HG03064 (cell line): Measurements from ENCODE around the gene HINFP.
"Not testable (repeated sequence)": the region's sequence is repeated elsewhere in the genome, so short reads cannot be mapped to it uniquely, and the experiment has no call there.

Experiments
- ATAC-seq: cut with Tn5 transposase; IDR thresholded peaks from one replicate; pipeline ENCODE4 v1.9.1; 2021; ENCODE audit warnings: low read depth; ENCODE audit not compliant: unreplicated experiment

HINFP gene

DNA sequence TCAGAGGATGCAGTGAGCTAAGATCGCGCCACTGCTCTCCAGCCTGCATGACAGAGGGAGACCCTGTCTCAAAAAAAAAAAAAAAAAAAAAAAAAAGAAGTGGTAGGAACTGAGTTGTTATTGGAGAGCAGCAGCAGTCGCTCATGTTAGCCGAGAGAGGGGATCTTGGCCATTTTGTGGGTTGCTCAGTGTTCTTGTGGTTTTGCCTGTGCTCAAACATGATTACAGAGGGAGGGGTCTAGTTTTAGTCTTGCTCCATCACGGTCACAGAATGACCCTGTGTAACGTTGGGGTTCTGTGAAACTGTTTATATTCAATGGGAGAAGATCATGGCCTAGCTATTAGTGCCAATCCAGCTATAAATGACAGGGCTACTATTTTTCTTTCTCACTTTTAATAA is 21.7 kb upstream of the HINFP start:
- ATAC-seq: no peak

DNA sequence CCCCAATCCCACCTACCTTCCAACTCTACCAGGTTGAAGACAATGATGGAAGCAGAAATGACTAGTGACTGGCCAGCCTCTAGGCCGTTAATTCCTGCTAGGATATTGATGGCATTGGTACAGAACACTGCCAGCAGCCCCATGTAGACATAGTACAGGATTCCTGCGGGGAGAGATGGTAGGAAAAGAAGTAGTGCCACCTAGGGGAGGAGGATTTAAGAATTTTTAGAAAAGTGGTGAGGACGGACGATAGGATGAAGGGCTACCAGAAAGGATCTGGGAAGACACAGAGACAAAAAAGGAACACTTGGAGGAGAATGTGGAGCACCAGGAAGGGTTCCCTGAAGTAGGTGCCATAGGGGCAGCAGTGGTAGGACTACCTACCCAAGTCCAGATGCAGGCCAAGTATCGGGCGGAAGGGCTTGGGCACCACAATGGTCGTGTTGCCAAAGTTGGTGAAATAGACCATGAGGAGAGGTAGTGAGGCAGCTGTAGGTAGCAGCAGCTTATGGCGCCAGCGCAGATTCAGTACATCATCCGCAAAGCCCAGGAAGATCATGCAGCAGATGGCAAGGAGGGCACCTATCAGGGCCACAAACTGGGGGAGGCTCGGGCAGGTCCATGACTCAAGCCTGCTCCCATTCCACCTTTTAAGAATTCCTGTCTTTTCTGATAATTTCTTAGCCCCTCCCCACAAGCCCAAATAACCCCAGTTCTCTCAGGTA is 21.0 kb upstream of the HINFP start:
- ATAC-seq: no peak

DNA sequence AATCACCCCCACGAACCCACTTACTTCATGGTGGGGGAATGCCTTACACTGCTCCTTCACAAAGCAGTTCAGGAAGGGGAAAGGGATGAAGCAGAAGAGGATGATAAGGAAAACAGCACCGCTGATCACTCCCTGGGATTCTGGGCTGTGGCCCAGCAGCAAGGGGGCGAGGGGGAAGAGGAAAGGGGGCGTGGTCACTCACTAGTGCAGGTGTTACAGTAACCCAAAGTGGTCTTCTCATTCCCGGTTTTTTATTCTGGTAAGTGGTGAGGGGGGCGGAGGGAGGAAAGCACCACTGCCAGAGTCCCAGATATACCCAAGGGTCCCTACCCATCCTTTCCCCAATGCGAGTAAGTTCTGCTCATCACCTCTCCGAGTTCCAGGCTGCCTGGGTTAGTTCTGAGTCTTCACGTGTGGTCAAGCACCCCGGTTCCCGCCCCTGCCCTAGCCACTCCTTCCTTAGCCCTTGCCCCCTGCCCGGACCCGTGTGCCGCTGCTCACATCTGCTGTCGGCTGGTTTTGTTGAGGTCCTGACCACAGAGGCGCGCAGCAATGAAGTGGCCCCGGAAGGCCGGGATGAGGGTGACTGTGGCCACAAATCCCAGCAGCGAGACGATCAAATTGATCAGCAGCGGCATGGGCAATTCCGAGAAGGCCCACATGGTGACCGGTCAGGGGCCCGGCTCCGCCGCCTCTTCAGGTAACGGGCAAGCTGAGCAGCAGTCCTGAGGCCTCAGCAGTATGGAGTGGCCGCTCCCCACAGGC is 20.2 kb upstream of the HINFP start:
- peak; percentile 8 for ATAC-seq

DNA sequence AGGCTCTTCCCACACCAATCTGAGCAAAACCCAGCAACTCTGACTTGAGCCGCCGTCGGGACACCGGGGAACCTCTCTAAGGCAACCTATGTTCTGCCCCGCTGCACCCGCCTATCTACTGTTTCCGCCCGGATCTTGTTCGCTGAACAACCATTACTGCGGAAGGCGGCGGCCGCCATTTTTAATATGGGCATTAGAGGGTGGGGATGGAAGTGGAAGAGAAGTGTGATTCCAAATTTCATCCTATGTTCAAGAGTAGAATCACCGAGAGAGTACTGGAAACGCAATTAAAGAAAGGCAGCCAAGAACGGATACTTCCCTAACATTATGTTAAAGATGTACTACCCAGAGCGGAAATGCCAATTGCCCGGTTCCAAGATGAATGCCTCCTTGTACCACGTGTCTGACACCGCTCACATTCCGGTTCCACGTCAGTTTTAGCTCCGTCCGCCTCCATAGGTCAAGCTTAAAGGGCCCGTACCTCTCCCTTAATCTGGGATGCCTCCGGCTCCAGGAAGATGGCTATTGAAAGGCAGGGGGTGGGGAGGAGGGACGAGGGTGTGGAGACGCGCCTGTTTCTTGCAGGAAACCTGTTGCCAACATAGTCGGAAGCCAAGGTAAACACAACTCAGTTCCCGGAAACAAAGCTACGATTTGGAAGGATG is 19.5 kb upstream of the HINFP start, which contains the start of gene DPAGT1:
Gene DPAGT1, minus strand, starts transcription at position 95 of the 665 bp plus-strand sequence. CDS start 198 bp downstream, outside the sequence.
- ATAC-seq: peak; percentile 70

DNA sequence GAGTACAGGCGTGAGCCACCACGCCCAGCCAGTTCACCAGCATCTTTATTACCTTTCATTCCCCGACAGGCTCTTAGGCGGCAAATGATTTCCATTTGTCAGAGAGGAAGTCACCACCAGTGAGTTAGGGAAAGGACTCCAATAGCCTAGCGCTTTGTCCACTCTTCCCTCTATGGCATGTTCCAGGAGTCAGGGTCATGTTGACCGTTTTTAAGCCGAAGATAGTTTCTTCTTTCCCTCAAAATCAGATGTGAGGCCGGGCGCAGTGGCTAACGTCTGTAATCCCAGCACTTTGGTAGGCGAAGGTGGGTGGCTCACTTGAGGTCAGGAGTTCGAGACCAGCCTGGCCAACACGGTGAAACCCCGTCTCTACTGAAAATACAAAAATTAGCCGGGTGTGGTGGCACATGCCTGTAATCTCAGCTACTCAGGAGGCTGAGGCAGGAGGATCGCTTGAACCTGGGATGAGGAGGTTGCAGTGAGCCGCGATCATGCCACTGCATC is 18.2 kb upstream of the HINFP start:
- not testable (repeated sequence) for ATAC-seq

DNA sequence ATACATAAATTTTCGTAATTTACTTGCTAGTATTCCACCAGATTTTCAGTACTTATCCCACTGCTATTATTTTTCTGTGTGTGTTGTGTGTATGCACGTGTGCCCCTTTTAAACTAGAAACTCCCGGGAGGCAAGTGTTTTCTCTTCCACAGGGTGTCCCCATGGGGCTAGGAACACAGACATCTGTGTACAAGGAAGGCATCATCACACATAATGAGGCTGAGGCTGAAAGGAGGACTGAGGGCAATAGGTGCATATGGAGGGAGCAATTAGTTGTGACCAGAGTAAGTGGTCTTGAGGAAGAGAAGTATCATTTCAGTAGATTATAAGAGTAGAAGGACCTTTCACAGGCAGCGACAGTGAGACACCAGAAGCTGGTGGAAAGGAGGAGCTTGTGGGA is 17.6 kb upstream of the HINFP start:
- no peak for ATAC-seq

DNA sequence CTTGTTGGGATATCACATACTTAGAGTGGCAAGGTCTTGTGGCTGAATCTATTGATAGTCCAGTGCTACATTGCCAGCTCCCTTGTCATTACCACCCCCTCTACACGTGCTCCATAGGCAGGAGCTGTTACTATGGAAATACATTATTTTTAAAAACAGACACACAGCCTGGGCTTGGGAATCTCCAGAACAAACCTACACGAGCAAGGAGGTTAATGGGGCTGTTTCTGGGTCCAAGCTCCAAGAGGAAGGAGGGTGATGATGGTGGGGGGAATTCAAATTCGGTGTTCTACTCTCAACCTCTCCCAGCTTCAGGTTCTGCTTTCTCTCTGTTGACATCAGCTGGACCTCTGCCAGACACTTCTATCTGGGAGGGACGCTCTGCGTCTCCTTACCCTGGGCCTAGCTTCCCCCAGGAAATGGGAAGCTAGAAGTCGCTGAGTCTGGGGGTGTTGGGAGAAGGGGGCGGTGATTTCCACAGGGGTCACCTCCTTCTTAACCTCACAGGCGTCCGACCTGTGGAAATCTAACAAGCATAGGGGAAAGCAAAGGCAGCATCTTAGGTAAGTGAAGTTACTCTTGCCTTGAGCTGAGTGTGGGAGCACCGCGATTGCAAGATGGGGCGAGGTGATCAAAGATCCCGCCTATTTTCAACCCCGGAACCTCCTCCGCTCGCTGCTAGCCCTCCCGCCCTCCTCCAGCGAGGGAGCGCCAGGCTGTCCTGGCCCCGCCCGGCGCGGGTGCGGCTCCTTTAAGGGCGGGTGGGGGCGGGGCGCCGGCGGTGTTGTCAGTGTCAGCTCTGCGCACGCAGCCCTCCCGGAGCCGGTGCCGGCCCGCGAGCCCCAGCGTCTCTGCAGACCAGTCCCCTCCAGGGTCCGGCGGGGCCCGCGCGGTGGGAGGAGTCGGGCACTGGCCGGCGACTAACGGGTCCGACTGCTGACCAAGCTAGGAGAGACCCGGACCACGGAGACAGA is 14.5 kb upstream of the HINFP start, which contains the start of gene C2CD2L:
Gene C2CD2L, plus strand, starts transcription at position 781 of the 974 bp plus-strand sequence. CDS start 398 bp downstream, outside the sequence.
- peak; percentile 66 for ATAC-seq

DNA sequence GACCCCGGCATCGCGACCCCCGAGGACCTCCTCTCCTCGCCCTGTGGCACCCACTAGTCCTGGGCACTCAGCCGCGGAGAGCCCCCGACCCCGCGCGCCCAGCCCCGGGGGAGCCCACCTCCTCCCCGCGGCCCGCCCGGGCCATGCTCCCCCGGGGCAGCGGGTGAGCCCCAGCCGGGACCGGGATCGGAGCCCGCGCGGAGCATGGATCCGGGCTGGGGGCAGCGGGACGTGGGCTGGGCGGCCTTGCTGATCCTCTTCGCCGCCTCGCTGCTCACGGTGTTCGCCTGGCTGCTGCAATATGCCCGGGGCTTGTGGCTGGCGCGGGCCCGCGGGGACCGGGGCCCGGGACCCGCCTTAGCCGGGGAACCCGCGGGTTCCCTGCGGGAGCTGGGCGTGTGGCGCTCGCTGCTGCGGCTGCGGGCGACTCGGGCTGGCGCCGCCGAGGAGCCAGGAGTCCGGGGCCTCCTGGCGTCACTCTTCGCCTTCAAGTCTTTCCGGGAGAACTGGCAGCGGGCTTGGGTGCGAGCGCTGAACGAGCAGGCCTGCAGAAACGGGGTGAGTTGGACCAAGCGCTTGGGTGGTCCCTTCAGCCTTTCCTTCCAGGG is 13.7 kb upstream of the HINFP start:
- peak; percentile 24 for ATAC-seq

DNA sequence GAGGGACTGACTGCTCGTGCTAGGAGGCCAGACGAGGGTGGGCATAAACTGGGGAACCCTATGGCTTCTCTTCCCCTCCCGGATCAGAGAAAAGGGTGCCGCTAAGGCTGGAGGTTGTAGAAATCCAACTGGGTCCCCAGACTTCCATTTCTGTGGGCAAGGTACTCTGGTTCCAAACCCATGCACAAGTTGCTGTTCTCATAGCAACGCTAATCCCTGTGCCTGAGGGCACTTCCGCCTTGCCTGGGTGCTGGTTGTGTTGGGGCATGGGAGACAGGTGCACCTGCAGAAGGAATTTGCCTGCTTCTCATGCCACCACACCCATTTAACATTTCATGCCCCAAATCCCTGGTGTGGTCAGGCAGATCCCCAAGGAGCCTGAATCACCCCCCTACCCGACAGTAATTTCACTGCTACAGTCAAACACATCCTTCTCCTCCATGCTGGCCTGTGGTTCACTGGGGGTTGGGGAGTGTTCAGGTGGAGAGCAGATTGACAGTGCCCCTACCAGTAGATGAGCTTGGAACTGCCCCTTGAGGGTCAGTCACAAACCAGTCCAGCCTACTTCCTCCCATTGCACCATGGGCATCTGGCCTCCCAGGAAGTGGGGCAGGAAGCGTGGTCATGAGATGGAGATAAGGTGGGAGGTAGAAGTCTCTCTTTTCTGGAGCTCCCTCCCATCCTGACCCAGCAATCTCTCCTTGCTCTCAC is 13.1 kb upstream of the HINFP start:
- no peak for ATAC-seq

DNA sequence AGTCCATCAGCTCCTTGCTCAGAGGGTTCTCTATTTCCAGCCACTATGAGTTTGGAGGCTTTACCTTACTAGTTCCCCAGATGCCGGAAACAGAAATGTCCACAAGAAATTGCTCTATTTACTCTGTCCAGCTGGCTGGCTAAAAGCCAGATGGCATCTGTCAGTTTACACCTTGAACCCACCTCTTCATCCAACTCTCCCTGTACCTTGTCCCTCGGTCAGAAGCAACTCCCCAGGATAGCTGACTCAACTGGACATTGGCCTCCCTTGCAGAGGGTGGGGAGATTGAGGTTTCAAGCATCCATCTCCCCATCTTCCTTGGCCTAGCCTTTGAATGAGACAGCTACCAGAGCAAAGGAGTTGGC is 12.5 kb upstream of the HINFP start:
- no peak for ATAC-seq

DNA sequence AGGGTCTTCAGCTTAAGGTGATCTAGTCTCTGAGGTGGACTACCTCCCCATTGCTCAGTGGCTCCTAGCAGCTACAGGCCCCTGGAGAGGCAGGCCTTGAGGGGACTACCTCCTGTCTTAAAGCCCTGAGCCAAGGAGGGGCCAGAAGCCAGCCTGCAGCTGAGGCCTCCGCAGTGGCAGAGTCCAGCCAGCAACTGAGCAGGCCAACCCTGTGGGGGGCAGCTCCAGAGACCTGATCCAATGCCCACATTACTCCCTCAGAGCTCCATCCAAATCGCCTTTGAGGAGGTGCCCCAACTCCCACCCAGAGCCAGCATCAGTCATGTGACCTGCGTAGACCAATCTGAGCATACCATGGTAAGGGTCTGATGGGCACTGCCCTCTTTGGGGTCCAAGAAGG is 11.5 kb upstream of the HINFP start:
- ATAC-seq: no peak

DNA sequence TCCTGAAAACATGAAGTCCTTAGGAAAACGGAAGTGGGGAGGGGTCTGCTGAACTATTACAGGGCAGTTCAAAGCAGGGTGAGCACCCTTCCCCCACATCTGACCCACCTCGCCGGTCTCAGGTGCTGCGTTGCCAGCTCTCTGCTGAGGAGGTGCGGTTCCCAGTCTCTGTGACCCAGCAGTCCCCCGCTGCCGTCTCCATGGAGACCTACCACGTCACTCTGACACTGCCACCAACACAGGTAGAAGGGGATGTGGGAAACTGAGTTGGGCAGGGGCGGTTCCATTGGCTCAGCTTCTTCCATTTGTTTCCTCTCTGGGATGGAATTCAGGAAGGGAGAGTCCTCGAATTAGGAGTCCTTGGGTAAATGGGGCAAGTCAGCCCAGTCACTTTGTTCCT is 10.9 kb upstream of the HINFP start:
- ATAC-seq: no peak

DNA sequence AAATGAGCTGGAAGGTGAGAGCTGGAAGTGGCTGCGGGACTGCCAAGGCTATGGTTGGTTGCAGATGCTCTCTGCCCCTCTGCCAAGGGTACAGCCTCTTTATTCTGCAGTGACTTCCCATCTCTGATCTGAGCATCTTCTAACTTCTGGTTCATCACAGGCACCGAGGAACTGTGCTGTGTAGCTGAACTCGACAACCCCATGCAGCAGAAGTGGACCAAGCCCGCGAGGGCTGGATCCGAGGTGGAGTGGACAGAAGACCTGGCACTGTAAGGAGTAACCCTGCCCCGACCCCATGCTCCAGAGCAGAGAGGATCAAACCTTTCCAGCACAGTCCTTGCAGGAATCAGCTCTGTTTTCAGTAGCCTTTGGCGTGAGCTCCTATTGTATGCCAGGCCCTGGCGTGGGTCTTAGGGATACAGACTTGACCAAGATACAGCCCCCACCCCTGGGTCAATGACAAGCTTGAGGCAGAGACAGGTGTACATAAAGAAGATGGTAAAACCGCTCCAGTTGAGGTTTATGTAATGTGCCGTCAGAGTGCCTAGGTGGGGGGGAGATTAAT is 9.9 kb upstream of the HINFP start:
- ATAC-seq: no peak

DNA sequence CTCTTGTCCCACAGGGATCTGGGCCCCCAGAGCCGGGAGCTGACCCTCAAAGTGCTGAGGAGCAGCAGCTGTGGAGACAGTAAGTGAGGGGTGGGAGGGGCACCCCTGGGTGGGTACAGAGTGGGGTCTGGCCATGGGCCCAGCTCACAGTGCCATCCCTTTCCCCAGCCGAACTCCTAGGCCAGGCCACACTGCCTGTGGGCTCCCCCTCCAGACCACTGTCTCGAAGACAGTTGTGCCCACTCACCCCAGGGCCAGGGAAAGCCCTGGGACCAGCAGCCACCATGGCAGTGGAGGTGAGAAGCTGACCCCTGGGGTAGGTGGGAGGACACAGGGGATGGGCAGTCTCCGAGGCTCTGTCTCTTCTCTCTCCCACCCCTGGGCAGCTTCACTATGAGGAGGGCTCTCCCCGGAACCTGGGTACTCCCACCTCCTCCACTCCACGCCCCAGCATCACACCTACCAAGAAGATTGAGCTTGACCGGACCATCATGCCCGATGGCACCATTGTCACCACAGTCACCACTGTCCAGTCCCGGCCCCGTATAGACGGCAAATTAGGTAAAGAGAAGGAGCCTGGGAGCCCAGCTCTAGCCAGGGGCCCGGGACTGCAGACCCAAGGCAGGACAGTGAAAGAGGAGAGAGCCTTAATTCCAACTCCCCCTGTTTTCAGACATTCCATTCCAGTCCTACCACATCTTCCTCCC is 8.9 kb upstream of the HINFP start:
- ATAC-seq: no peak

DNA sequence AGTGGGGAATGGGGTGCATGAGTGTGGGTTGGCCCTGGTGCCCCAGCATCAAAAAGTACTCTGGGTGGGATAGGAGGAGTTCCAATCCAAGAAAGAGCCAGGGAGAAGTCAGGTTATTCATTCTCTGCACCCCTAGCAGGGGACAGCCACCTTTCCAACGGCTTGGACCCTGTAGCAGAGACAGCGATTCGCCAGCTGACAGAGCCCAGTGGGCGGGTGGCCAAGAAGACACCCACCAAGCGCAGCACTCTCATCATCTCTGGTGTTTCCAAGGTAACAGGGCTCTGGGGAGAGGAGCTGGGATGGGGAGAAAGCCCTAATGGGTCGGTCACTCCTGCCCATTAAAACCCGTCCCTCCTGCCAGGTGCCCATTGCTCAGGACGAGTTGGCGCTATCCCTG is 7.7 kb upstream of the HINFP start:
- no peak for ATAC-seq

DNA sequence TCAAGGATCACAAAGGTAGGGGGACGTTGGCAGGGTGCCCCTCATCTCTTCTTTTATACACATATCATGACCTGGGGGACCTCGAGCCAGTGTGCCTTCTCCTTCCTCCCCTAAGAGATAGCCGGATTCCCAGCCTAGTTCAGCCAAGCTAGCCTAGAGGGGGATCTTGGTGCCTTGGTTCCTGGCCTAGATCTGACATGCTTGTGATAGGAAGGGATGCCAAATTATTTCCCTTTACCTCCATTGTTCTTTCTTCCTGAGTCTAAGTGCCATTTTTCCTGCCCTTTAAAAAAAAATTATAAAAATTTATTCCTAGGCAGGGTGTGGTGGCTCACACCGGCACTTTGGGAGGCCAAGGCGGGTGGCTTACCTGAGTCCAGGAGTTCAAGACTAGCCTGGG is 7.0 kb upstream of the HINFP start:
- no peak for ATAC-seq

DNA sequence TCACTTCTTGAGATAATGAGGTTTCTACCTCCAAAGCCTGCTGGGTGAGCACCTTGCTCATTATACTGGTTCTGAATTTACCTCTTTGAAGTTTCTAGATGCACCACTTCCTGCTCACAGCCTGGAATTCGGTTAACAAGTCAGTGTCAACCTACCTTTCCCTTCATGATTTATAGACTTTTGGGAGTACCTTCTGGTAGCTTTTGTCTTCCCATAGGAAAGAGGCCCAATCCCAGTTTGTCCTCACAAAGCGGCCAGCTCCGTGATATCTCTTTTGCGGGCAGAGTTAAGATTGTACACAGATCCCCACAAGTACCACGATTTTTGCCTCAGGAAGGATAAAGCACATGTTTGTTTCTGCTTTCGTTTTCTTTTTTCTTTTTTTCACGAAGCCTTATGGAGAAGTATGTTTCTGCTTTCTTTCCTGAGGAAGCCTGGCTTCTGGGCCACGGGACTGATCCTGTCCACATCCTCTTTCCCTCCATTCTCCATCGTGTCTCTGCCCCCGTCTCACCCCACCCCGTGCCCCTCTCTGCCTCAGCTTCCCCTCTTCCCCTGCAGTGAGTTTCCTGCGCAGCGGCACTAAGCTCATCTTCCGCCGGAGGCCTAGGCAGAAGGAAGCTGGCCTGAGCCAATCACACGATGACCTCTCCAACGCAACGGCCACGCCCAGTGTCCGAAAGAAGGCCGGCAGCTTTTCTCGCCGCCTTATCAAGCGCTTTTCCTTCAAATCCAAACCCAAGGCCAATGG is 5.7 kb upstream of the HINFP start:
- no peak for ATAC-seq

DNA sequence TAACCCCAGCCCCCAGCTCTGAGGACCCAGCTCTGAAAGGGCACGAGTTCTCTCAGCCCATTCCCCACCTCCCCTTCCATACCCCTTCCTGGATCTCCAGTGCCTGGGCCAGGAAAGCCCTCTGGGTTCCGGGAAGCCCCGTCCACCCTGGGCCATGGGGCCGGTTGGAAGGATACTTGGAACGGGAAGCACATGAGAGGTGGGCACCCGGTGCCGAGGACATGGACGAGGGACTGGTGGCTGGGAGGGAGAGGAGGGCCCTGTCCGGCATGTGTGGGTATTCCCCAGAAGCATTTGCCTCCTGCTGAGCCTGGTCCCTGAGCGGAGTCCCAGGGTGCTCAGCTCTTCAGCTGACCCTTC is 5.2 kb upstream of the HINFP start:
- ATAC-seq: no peak
